Glomerular visceral epithelial cell (primary cell): Measurements from ENCODE around the gene CHD6.
"Not testable (repeated sequence)": the region's sequence is repeated elsewhere in the genome, so short reads cannot be mapped to it uniquely, and the experiment has no call there.

ENCODE experiments used
- DNase-seq: peaks from one replicate; pipeline ENCODE4 v3.0.0-alpha.2; 2016; ENCODE audit errors: extremely low spot score

CHD6 gene

DNA sequence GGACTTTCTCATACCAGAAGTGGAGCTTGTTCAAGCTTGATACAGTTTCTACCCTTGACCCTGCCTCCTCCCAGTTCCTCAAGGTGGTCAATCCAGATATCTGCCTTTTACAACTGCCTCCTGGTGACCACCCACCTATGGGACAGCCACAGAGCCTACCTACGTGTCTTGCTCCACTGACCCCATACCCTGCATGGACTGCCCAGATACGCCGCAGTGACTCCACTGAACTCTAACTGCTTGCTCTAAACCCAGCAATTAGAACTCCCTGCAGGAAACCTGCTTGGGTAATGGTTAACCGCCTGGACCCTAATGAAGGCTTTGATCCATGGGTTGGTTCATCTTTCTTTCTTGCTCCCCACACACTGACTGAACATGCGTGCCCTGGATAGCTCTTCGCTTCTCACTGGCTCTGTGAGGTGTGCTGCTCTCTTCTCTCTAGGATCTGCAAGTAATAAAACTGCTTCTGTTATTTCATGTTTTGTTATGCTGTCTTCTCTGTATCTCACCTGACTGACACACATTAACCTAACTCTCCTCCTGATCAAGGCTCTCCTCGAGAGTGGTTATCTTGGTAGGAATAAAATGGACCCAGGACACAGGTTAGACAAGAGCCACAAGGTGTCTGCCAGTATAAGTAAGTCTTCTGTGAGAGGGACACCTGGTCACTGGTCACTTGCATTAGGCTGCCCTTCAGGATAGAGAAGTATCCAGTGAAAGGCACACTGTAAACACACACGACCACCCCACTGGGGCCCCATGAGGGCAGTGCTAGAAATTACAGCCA is 79.2 kb downstream of the CHD6 start:
- no peak for DNase-seq

- no peak for DNase-seq
Observed at GRCh38 chr20:41537865-41538264, 80.3 kb downstream of the CHD6 start.

DNA sequence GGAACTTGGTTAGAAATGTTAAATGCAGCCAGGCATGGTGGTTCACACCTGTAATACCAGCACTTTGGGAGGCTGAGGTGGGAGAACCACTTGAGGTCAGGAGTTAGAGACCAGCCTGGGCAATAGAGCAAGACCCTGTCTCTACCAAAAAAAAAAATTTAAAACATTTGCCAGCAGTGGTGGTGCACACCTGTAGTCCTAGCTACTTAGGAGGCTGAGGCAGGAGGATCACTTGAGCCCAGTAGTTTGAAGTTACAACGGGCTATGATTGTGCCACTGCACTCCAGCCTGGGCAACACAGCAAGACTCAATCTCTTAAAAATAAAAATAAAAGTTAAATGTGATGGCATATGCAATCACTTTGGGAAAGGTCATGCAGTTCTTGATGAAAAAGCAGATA is 82.6 kb downstream of the CHD6 start:
- not testable (repeated sequence) for DNase-seq

GRCh38 chr20:41534842-41535241 is 83.3 kb downstream of the CHD6 start:
- no peak for DNase-seq

DNA sequence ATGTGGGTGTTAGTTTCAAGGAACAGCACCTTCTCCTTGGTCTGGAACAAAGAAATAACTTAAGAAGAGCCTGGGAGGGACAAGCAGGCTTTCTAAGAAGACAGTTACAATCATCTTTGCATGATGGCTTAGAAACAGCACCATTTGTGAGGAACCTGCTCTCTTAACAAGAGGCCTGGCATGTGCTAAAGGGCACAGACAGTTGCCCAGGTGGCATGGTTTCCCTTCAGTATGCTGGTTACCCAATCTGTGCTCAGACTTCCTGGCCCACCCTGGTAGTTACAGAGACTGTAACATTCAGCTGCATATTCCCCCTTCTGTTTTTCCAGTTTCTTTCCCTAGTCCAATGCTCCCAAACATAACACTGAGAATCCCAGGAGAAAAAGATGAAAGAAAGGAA is 84.0 kb downstream of the CHD6 start:
- no peak for DNase-seq

GRCh38 chr20:41533537-41534136 is 84.5 kb downstream of the CHD6 start:
- DNase-seq: no peak

- no peak for DNase-seq
Observed at GRCh38 chr20:41532935-41533334, 85.2 kb downstream of the CHD6 start.

GRCh38 chr20:41531518-41532275 is 86.5 kb downstream of the CHD6 start:
- no peak for DNase-seq

- DNase-seq: no peak
Observed at GRCh38 chr20:41530923-41531322, 87.3 kb downstream of the CHD6 start.

DNA sequence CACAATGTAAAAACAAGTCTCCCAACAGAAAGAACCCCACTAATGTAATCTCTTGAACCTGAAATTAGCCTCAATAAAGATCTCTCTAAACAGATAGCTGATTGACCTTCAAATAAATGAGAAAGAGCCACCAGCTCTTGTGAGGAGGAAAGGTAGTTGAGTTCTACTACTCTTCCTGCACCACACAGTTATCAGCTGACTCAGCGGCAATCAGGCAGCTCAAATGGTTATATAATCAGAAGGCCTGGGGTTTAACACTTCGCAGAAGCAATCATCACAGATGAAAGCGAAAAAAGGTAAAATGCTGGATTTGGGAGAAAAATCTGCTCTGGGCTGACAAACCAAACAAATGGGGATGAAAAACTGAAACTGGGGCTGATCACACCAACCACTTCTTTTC is 91.8 kb downstream of the CHD6 start:
- no peak for DNase-seq

- DNase-seq: no peak
Observed at GRCh38 chr20:41524980-41525613, 93.1 kb downstream of the CHD6 start.

GRCh38 chr20:41523857-41524256 is 94.3 kb downstream of the CHD6 start:
- DNase-seq: no peak

GRCh38 chr20:41513829-41514228 is 104.3 kb downstream of the CHD6 start:
- DNase-seq: no peak

GRCh38 chr20:41512624-41513023 is 105.6 kb downstream of the CHD6 start:
- DNase-seq: no peak

GRCh38 chr20:41510847-41511450 is 107.2 kb downstream of the CHD6 start:
- no peak for DNase-seq

DNA sequence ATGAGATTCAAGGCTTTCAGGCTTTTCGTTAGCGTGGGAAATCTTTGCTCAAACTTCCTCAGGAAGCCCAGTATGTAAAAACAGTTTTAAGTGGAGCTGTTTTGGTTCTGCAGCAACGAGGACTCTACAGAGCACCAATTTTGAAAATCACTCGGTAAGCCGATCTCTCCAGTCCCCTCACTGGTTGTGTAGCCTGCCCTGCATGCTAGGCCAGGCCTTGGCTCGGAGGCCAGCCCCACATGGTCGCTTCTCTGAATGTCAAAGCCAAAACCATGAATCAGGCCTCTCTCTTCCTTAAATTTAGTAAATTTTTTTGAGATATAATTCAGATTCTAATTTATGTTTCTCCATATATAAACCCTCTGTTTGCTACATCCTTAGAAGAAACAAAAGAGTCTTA is 108.0 kb downstream of the CHD6 start:
- DNase-seq: no peak

- no peak for DNase-seq
Observed at GRCh38 chr20:41509316-41510200, 108.6 kb downstream of the CHD6 start.

GRCh38 chr20:41508335-41508734 is 109.8 kb downstream of the CHD6 start:
- DNase-seq: no peak

DNA sequence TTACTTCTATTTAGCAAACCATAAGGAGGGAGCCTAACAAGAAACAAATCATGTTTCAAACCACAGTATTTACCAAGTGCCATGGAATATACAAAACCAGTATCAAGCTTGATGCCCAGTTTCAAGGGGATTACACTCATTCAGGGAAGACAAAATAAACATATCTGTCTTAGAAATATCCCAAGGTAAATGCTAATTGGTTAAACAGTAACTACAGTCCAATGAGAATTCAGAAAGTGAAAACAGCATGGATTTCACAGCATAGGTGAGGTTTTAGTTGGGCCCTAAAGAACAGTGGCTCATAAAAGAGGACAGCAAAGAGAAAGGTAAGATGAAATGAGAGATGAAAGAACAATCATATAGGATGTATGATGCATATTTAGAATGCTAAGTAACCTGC is 110.3 kb downstream of the CHD6 start:
- no peak for DNase-seq

DNA sequence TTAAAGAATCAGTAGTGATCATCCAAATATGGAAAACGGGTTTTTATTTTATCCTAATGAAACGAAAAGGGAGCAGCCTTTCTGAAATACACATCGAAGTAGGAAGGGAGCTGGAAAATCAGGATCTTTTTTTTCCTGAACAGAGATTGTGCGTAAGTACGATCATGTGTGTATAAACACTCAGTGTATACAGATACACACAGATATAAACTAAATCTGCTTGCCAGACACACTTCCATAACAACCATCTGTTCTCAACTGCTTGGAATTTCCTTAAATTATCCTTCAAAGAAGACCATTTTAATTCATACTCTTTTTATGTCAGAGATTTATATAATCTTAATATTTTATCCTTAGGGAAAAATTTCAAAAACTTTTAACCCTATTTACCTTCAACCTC is 110.7 kb downstream of the CHD6 start:
- DNase-seq: no peak
